Right lung (tissue), 5 donors: ENCODE data around the gene RABGGTA. TPM values are rescaled to one million over a fixed set of nuclear protein-coding genes. Genes with fewer than 3 reads are reported as not detected.
"Not testable (repeated sequence)": the region's sequence is repeated elsewhere in the genome, so short reads cannot be mapped to it uniquely, and the experiment has no call there.

Experiments used
- DNase-seq, 2 donors: peaks; one replicate each; pipeline ENCODE4 v3.0.0-alpha.2; 2013
- polyA plus RNA-seq, 5 donors: library from polyadenylated mRNA; unstranded; fragments of 120-200 nt; gene quantifications; one replicate each; pipeline versions ENCODE4 v1.2.1 to v1.2.3, GENCODE V29; 2013; ENCODE audit warnings: inconsistent platforms in 1 of 5, low replicate concordance in 1 of 5; ENCODE audit not compliant: insufficient read length in 5 of 5, insufficient read depth in 1 of 5

The RABGGTA gene
- polyA plus RNA-seq, 5 donors, result 19.6 to 28.6 (median 24.9) TPM

GRCh38 chr14:24219521-24219920, 51.9 kb downstream of the RABGGTA start:
- DNase-seq, result no peak

- DNase-seq, result no peak
Measured at GRCh38 chr14:24219080-24219479, 52.3 kb downstream of the RABGGTA start.

GRCh38 chr14:24216876-24217275, 54.5 kb downstream of the RABGGTA start:
- not testable (repeated sequence) for DNase-seq

GRCh38 chr14:24216345-24216699, 55.1 kb downstream of the RABGGTA start:
- DNase-seq, result no peak

Other genes with a start within 250 kb of the RABGGTA start
- 1 to 10 TPM in 3 of 5 donors, under 1 TPM in 2; 0.72 to 1.7 (median 1.1) TPM for gene CARMIL3, start 219.6 kb downstream of the RABGGTA start, polyA plus RNA-seq
- not detected for gene CPNE6, start 200.0 kb downstream of the RABGGTA start, polyA plus RNA-seq
- gene PCK2, start 177.3 kb downstream of the RABGGTA start, polyA plus RNA-seq, result 10 to 100 TPM; 13.3 to 17.8 (median 14.7) TPM
- gene DCAF11, start 156.8 kb downstream of the RABGGTA start, polyA plus RNA-seq, result 10 to 100 TPM; 59.5 to 74.4 (median 65.9) TPM
- 1 to 10 TPM; 1.0 to 2.3 (median 1.2) TPM for gene NRL, start 156.6 kb downstream of the RABGGTA start, polyA plus RNA-seq
- gene FITM1, start 140.9 kb downstream of the RABGGTA start, polyA plus RNA-seq, result 1 to 10 TPM in 3 of 5 donors, under 1 TPM in 2; 0.60 to 9.4 (median 1.1) TPM
- 100 to 1,000 TPM; 190 to 234 (median 222) TPM for gene PSME1, start 135.4 kb downstream of the RABGGTA start, polyA plus RNA-seq
- 10 to 100 TPM; 12.6 to 25.8 (median 24.3) TPM for gene EMC9, start 130.0 kb downstream of the RABGGTA start, polyA plus RNA-seq
- gene PSME2, start 125.0 kb downstream of the RABGGTA start, polyA plus RNA-seq, result 100 to 1,000 TPM; 159 to 175 (median 166) TPM
- gene RNF31, start 124.1 kb downstream of the RABGGTA start, polyA plus RNA-seq, result 10 to 100 TPM; 42.8 to 60.2 (median 55.7) TPM
- gene IRF9, start 110.3 kb downstream of the RABGGTA start, polyA plus RNA-seq, result 10 to 100 TPM; 49.8 to 68.6 (median 57.2) TPM
- gene REC8, start 99.5 kb downstream of the RABGGTA start, polyA plus RNA-seq, result 10 to 100 TPM; 36.6 to 67.1 (median 48.2) TPM
- 10 to 100 TPM; 20.2 to 37.0 (median 24.5) TPM for gene IPO4, start 82.8 kb downstream of the RABGGTA start, polyA plus RNA-seq
- gene TM9SF1, start 76.2 kb downstream of the RABGGTA start, polyA plus RNA-seq, result 10 to 100 TPM; 24.6 to 44.1 (median 33.8) TPM
- gene TSSK4, start 65.9 kb downstream of the RABGGTA start, polyA plus RNA-seq, result 10 to 100 TPM in 3 of 5 donors, 1 to 10 TPM in 2; 9.5 to 12.2 (median 11.9) TPM
- gene CHMP4A, start 58.1 kb downstream of the RABGGTA start, polyA plus RNA-seq, result 10 to 100 TPM; 53.9 to 67.6 (median 62.3) TPM
- 10 to 100 TPM; 11.8 to 17.2 (median 13.5) TPM for gene MDP1, start 55.5 kb downstream of the RABGGTA start, polyA plus RNA-seq
- 100 to 1,000 TPM; 209 to 239 (median 224) TPM for gene NEDD8, start 39.2 kb downstream of the RABGGTA start, polyA plus RNA-seq
- gene GMPR2, start 38.7 kb downstream of the RABGGTA start, polyA plus RNA-seq, result 100 to 1,000 TPM in 4 of 5 donors, 10 to 100 TPM in 1; 92.7 to 120 (median 114) TPM
- gene TINF2, start 29.0 kb downstream of the RABGGTA start, polyA plus RNA-seq, result 10 to 100 TPM; 53.7 to 62.0 (median 60.9) TPM
- 1 to 10 TPM; 2.0 to 4.7 (median 3.5) TPM for gene TGM1, start 8.4 kb downstream of the RABGGTA start, polyA plus RNA-seq
- gene DHRS1, start 28.2 kb upstream of the RABGGTA start, polyA plus RNA-seq, result 10 to 100 TPM; 38.8 to 54.7 (median 43.2) TPM
- 10 to 100 TPM; 21.3 to 26.7 (median 24.3) TPM for gene NOP9, start 28.3 kb upstream of the RABGGTA start, polyA plus RNA-seq
- gene CIDEB, start 36.4 kb upstream of the RABGGTA start, polyA plus RNA-seq, result 10 to 100 TPM in 4 of 5 donors, 1 to 10 TPM in 1; 9.6 to 16.6 (median 14.1) TPM
- gene LTB4R2, start 38.5 kb upstream of the RABGGTA start, polyA plus RNA-seq, result 1 to 10 TPM; 3.4 to 5.2 (median 4.7) TPM
- 1 to 10 TPM; 5.2 to 6.9 (median 6.2) TPM for gene LTB4R, start 39.9 kb upstream of the RABGGTA start, polyA plus RNA-seq
- 10 to 100 TPM; 26.9 to 37.3 (median 33.8) TPM for gene ADCY4, start 63.5 kb upstream of the RABGGTA start, polyA plus RNA-seq
- 1 to 10 TPM; 2.1 to 3.6 (median 2.8) TPM for gene RIPK3, start 68.4 kb upstream of the RABGGTA start, polyA plus RNA-seq
- 100 to 1,000 TPM in 1 of 5 donors, 10 to 100 TPM in 4; 64.5 to 102 (median 88.3) TPM for gene NFATC4, start 96.6 kb upstream of the RABGGTA start, polyA plus RNA-seq
- 100 to 1,000 TPM in 2 of 5 donors, 10 to 100 TPM in 3; 78.3 to 109 (median 88.7) TPM for gene NYNRIN, start 127.4 kb upstream of the RABGGTA start, polyA plus RNA-seq
- gene CBLN3, start 158.1 kb upstream of the RABGGTA start, polyA plus RNA-seq, result 1 to 10 TPM; 2.6 to 4.0 (median 3.6) TPM
- gene KHNYN, start 158.4 kb upstream of the RABGGTA start, polyA plus RNA-seq, result 10 to 100 TPM; 41.3 to 53.1 (median 50.2) TPM
- 10 to 100 TPM; 37.5 to 61.9 (median 48.8) TPM for gene SDR39U1, start 171.2 kb upstream of the RABGGTA start, polyA plus RNA-seq
- under 1 TPM in 2 of 5 donors, not detected in 3; 0.26 to 0.49 TPM for gene CMA1, start 236.7 kb upstream of the RABGGTA start, polyA plus RNA-seq